GM19324 (cell line): ENCODE data around the gene PKD2L1.
A peak's percentile ranks its signal among the peaks of the same experiment; 100 is the strongest.
"Not testable (repeated sequence)": the region's sequence is repeated elsewhere in the genome, so short reads cannot be mapped to it uniquely, and the experiment has no call there.

Source experiments
- ATAC-seq: cut with Tn5 transposase; IDR thresholded peaks from one replicate; pipeline ENCODE4 v1.9.1; 2021; ENCODE audit warnings: mild to moderate bottlenecking, moderate library complexity; ENCODE audit not compliant: unreplicated experiment, low FRiP score

Gene PKD2L1

DNA sequence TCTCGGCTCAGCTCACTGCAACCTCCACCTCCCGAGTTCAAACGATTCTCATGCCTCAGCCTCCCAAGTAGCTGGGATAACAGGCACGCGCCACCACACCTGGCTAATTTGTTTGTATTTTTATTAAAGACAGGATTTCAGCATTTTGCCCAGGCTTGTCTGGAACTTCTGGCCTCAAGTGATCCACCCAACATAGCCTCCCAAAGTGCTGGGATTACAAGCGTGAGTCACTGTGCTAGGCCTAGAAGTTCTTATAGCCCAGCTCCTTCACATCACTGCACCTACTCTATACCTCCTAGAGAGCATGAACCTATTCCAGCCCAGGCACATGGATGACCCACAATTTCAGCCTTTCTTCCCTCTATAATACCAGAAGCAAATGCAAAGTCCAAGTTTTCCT, 42.3 kb downstream of the PKD2L1 start:
- no peak for ATAC-seq

DNA sequence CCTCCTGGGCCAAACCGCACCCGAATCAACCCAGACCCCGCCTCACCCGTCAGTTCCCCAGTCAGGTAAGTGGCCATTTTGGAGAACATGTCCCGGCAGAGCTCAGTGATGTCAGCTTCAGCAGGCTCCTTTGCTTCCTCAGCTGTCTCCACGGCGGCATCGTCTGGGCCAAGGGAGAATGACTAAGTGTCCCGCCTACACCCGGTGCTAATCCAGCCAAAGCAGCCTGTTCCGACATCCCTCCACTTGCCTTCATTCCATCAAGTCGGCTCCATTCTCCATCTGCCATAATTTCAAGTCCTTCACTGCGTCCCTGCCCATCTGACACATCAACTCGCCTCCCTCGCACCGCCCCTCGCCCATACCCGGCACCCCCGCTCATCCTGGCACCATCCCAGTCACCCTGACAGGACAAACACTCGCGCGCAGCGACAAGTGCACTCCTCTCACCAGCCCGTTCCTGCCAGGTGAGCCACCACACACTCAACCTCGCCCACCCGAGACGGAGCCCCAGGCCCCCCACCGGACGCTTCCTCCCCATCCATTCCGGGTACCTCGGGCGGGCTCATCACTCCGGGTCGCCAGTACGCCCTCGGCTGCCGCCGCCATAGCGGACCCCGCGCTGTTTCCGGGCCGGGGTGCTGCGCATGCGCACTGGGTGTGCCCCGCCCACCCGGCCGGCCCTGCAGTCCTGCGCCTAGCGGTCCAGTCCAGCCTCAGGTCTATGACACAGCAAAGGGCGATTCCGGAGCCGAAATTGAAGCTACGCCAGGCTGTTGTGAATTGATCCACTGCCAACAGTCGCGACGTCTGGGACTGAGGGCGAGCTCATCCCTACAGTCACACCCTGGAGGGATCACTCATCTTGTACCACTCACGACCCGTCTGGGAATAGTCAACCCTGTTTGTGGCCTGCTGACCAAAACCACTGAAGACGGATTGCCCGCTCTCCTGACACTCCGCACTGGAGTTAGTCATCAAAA, 43.7 kb downstream of the PKD2L1 start, which contains the start of gene BLOC1S2:
Gene BLOC1S2, minus strand, starts transcription at position 630 of the 983 bp plus-strand sequence. Its CDS starts 21 bp downstream, at position 609.
- ATAC-seq, result peak; percentile 92

DNA sequence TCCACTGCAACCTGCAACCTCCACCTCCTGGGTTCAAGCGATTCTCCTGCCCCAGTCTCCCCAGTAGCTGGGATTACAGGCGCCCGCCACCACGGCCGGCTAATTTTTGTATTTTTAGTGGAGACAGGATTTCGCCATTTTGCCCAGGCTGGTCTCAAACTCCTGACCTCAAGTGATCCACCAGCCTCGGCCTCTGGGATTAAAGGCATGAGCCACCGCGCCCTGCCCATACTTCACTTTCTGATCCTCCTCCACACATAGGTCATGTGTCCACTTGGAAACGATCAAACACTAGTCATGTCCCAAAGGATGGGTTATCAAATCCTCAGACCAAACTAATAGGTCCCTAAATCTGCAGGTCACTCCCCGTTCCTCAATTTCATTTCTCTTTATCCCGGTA, 44.7 kb downstream of the PKD2L1 start:
- not testable (repeated sequence) for ATAC-seq

DNA sequence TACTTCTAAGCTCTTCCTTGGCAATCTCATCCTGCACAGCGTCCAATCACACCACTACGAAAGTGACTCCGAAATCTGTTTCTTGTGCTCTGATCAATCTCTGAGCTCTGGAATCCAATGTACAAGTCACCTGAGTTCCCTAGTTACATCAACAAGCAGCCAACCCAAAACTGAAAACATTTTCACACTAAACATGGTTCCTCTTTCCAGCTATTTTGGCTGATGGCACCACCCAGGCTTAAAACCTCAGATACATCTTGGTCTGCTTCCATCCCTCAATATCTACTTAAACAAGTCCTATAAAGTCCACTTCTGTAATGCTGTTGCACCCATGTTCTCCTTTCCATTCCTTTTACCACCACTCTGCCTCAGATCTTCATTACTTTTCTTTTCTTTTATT, 47.1 kb downstream of the PKD2L1 start:
- ATAC-seq, result no peak

DNA sequence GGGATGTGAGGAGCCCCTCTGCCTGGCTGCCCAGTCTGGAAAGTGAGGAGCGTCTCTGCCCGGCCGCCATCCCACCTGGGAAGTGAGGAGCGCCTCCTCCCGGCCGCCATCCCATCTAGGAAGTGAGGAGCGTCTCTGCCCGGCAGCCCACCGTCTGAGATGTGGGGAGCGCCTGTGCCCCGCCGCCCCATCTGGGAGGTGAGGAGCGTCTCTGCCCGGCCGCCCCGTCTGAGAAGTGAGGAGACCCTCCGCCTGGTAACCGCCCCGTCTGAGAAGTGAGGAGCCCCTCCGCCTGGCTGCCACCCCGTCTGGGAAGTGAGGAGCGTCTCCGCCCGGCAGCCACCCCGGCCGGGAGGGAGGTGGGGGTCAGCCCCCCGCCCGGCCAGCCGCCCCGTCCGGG, 53.1 kb downstream of the PKD2L1 start:
- ATAC-seq, result not testable (repeated sequence)

DNA sequence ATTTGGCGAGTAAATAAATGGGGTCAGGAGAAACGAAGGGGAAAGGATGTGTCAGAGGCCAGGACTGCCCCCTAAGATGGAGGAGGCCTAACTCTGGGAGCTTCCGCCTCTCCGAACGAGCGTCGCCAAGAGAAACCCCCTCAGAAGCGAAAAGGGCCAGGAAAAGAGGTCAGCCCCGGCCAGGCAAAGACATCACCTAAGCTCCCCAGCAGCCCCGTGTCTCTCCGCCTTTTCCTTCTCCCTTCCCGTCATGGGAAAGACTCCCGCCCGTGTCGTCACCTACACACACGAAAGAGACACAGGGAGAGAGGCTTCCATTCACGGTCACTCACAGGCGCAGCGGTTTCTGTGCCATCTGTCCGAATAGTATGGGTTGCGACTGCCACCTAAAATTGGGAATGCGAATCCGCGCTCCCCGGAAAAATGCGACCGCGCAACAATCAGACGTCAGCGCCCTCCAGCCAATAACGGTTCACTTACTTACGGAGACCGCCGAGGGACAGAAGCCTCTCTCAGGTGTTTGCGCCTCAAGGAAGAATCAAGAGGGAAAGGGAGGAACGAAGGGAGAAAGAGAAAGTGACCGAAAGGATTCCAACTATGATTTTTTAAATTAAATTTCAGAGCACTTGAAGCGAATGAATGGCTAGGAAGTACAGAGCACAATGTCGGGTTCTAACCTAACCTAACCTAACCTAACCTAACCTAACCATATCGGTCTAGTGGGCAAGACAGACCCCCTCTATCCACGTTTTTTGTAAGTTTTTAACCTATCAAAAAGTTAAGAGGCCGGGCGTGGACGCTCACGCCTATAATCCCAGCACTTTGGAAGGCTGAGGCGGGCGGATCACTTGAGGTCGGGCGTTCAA, 62.6 kb downstream of the PKD2L1 start, which contains the start of gene CWF19L1:
Gene CWF19L1, minus strand, starts transcription at position 400 of the 866 bp plus-strand sequence. Its CDS starts 45 bp downstream, at position 355.
- ATAC-seq, result peak; percentile 71

DNA sequence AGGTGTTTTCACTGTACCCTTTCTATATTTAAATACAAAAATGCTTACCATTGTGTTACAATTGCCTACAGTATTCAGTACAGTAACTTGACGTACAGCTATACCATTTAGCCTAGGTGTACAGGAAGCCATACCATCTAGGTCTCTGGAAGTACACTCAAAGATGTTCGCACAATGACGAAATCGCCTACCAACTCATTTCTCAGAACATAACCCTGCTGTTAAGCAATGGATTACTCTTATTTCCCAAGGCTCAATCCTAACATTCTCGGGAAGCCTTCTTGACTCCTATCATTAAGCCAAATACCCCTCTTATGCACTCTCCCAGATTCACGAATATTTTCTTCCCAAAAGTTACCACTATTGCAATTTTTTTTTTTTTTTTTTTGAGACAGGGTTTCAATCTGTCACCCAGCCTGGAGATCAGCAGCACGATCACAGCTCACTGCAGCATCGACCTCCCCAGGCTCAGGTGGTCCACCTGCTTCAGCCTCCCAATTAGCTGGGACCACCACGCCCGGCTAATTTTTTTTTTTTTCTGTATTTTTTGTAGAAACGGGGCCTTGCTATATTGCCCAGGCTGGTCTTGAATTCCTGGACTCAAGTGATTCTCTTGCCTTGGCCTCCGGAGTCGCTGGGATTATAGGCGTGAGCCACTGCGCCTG, 64.1 kb downstream of the PKD2L1 start:
- ATAC-seq, result no peak

DNA sequence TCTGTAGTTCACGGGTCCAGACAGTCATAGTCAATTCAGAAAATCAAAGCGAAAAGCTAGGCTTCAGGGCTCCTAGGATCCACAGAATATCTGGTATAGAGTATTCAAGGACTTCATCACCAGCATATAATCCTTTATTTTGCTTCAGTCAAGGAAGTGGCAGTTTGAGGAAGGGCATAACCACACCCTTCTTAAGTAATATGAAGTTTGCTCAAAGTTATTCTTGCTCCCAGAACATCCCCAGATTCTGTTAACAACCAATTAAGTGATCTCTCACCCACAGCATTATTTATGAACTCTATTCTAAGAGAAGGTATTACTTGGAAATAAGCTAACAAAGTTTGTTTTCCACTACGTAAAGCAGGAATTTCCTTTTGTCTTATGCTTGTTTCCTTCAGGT, 75.8 kb downstream of the PKD2L1 start:
- no peak for ATAC-seq

DNA sequence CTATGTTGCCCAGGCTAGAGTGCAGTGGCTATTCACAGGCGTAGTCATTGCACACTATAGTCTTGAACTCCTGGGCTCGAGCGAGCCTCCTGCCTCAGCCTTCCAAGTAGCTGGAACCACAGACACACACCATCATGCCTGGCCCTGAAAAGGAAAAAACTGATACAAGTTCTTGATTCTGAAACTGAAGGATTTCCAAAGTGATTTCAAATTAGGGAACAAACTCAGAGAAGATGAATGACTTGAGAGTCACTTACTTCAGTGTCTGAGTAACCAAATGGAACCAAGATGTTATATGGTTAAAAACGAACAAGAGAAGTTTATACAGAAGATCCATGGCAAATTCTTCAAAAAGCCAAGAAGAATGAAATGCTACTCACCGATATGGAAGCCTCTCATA, 77.0 kb downstream of the PKD2L1 start:
- ATAC-seq, result no peak

DNA sequence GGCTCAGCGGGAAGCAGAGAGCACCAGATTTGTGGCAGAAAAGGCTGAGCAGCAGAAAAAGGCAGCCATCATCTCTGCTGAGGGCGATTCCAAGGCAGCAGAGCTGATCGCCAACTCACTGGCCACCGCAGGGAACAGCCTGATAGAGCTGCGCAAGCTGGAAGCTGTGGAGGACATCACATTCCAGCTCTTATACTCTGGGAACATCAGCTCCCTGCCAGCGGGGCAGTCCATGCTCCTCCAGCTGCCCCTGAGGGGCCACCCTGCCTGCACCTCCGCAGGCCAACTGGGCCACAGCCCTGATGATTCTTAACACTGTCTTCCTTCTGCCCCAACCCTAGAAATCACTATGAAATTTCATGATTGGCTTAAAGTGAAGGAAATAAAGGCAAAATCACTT, 81.2 kb downstream of the PKD2L1 start:
- no peak for ATAC-seq

DNA sequence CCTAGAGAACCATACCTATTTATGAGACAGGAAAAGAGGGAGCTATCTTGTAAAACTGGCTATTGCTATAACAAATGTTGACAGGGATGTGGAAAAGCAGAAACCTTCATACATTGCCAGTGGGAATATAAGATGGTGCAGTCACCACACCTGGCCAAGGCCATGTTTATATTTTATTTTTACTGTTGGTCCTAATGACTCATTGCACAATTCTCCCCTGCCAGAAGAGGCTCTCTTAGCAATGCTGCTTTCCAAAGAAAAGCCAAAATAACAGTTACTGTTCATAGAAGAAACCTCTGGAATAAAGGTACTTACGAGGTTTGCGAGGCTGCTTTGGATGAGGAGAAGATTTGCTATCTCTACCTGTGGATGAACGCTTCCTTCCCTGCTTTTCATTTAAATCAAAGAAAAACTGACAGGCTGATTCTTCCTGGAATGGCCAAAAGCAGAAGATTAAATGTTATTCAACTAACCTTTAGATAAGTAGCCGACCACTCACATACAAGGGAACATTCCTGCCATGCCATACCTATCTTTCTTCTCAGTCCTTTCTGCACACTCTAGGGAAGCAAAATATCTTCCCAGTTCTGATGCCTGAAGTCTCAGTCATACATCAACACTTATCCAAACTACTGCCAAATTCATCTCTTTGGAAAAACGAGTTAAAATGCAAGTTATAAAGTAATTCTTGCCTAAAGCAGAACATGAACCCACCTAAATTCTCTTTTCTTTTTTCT, 84.4 kb downstream of the PKD2L1 start:
- ATAC-seq, result no peak

DNA sequence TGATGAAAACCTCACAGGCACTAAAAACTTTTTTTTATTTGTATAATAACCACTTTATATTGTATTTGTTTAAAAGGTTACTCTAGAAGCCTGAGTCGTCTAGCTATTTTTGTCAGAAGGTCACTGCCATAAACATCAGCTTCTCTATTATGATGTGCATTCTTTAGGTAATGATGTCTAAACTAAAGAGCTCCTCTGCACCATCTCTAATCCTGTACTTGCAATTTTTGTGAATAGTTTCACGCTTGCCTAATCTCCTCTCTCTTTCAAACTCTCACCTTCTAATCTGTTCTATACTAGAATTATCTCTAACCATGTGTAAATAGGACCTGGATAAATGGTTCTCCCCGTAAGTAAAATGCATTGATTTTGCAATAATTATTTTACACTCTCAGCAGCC, 90.2 kb downstream of the PKD2L1 start:
- ATAC-seq, result no peak

DNA sequence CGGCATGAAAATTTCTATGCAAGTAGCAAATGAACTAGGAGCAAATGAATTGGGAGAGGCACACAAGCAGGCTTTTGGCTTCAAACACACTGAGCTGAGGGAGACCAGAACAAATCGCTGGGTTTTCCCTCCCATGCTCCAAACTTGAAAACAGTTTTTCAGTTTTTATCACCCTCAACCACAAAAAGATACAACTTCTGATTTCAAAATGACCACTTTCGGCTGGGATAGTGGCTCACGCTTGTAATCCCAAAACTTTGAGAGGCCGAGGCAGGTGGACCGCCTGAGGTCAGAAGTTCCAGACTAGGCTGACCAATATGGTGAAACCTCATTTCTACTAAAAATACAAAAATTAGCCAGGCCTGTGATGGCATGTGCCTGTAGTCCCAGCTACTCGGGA, 91.6 kb downstream of the PKD2L1 start:
- ATAC-seq, result no peak
